Cardiac muscle cell (in vitro differentiated cells and primary cell): ENCODE data around the gene UPF3A. TPM values are rescaled to one million over a fixed set of nuclear protein-coding genes. Genes with fewer than 3 reads are reported as not detected.

ENCODE experiments used
- DNase-seq, 2 donors: peaks; one replicate each; pipeline versions ENCODE4 v3.0.0 to v3.0.0-alpha.2; 2010 to 2017; ENCODE audit warnings: low read depth in 1 of 2, low spot score in 1 of 2
- H3K27ac ChIP-seq: fragments of 200-600 bp; sonication (generic); 2 replicates; pipeline ENCODE4 v1.5.1; 2016
- H3K27me3 ChIP-seq: fragments of 200-600 bp; sonication (generic); 2 replicates; pipeline ENCODE4 v1.6.0; 2016; ENCODE audit warnings: control low read depth
- H3K36me3 ChIP-seq: fragments of 200-600 bp; sonication (generic); 2 replicates; pipeline ENCODE4 v1.5.1; 2016; ENCODE audit warnings: control low read depth
- H3K4me1 ChIP-seq: fragments of 200-600 bp; sonication (generic); 2 replicates; pipeline ENCODE4 v1.8.1; 2017; ENCODE audit warnings: low read depth, mild to moderate bottlenecking, mixed run types
- H3K4me3 ChIP-seq: fragments of 200-600 bp; sonication (generic); 2 replicates; pipeline ENCODE4 v1.5.1; 2016; ENCODE audit warnings: mild to moderate bottlenecking
- H3K9me3 ChIP-seq: fragments of 200-600 bp; sonication (generic); 2 replicates; pipeline ENCODE4 v1.5.1; 2017; ENCODE audit warnings: low read depth, mild to moderate bottlenecking, control low read depth
- CTCF ChIP-seq: IDR thresholded peaks from 2 replicates; pipeline ENCODE4 v1.5.1; 2012; ENCODE audit warnings: low read depth, mild to moderate bottlenecking, low read length
- polyA plus RNA-seq: library from polyadenylated mRNA; unstranded; fragments of >200 nt; fragmentation: Nextera tagmentation; extraction: Ambion mirVana; gene quantifications from 2 replicates; pipeline ENCODE4 v1.2.1, GENCODE V29; 2016
- total RNA-seq: library from RNA; depleted of rRNA; stranded (reverse); fragments of >200 nt; gene quantifications from 2 replicates; pipeline ENCODE4 v1.2.3, GENCODE V29; 2016

The UPF3A gene
- total and polyA plus RNA-seq, 2 experiments from 2014 or later, result 77.9 to 92.9 TPM

GRCh38 chr13:114298866-114299265, 17.5 kb downstream of the UPF3A start:
- Histone ChIP-seq H3K27me3 (no peaks in the 10 kb centered on the region), H3K9me3 (no peaks in the 10 kb centered on the region), H3K27ac (no peak overlapping the region), H3K4me3 (no peak overlapping the region), H3K36me3 (peaks cover 34% of the 10 kb centered on the region), H3K4me1 (no peaks in the 10 kb centered on the region)
- no peak for TF ChIP-seq CTCF
- DNase-seq, result no peak

GRCh38 chr13:114299604-114300305, 18.4 kb downstream of the UPF3A start:
- Histone ChIP-seq H3K4me1 (no peaks in the 10 kb centered on the region), H3K36me3 (peaks cover 36% of the 10 kb centered on the region), H3K27me3 (no peaks in the 10 kb centered on the region)

GRCh38 chr13:114303700-114304327, 22.4 kb downstream of the UPF3A start:
- DNase-seq, result no peak
- no peak overlapping the region for H3K27ac ChIP-seq
- TF ChIP-seq CTCF, result no peak
- no peak overlapping the region for H3K4me3 ChIP-seq
- no peaks in the 10 kb centered on the region for H3K27me3 ChIP-seq
- H3K36me3 ChIP-seq, result peaks cover 44% of the 10 kb centered on the region
- no peaks in the 10 kb centered on the region for H3K4me1 ChIP-seq
- H3K9me3 ChIP-seq, result no peaks in the 10 kb centered on the region

More at GRCh38 chr13:114299604-114300305, 18.4 kb downstream of the UPF3A start:
- Histone ChIP-seq H3K27ac (no peak overlapping the region), H3K4me3 (no peak overlapping the region), H3K9me3 (no peaks in the 10 kb centered on the region)
- no peak for DNase-seq
- no peak for TF ChIP-seq CTCF

GRCh38 chr13:114304346-114305034, 23.1 kb downstream of the UPF3A start:
- Histone ChIP-seq H3K4me3 (no peak overlapping the region), H3K27me3 (no peaks in the 10 kb centered on the region), H3K36me3 (peaks cover 42% of the 10 kb centered on the region), H3K27ac (no peak overlapping the region), H3K9me3 (no peaks in the 10 kb centered on the region), H3K4me1 (no peaks in the 10 kb centered on the region)
- no peak for DNase-seq
- no peak for TF ChIP-seq CTCF

GRCh38 chr13:114309086-114309485, 27.7 kb downstream of the UPF3A start:
- no peak overlapping the region for H3K27ac ChIP-seq
- no peaks in the 10 kb centered on the region for H3K9me3 ChIP-seq
- no peaks in the 10 kb centered on the region for H3K4me1 ChIP-seq
- H3K27me3 ChIP-seq, result no peaks in the 10 kb centered on the region
- peaks cover 18% of the 10 kb centered on the region for H3K36me3 ChIP-seq
- no peak for TF ChIP-seq CTCF
- no peak for DNase-seq
- no peak overlapping the region for H3K4me3 ChIP-seq
